ENCODE measurements around the gene CFAP57. TPM values are rescaled to one million over a fixed set of nuclear protein-coding genes. Genes with fewer than 3 reads are reported as not detected.
A peak's percentile ranks its signal among the peaks of the same experiment; 100 is the strongest.

The CFAP57 gene
- total and polyA plus RNA-seq, 9 donors = 0.13 to 13.2 (median 0.71) TPM

DNA sequence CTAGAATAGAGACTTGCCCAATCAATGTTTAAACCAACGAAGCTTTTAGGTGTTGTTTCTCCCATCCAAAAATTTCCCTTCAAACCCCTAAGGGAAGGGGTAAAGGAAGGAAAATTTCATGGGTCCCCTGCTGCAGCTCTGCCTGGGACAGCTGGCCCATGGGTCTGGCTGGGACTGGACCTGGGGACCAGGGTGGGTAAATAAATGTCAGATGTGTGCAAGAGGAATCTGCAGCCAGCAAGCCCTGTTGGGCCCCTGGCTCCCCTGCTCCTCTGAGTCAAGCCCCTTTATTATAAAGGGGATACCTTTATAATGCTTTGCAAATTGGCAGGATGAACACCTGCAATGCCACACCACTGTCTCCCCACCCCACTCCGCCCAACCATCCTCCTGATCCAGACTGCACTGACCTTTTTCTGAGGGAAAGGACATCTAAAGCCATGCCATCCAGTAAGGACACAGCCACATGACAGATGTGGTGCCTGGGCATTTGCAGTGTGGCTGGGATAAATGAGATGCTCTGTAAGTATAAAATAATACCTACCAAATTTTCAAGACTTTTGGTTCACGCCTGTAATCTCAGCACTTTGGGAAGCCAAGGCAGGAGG lies 95.8 kb downstream of the CFAP57 start:
- Histone ChIP-seq H3K36me3 (no peaks in the 10 kb centered on the region), H3K4me3 (no peak overlapping the region), H3K27ac (no peak overlapping the region), H3K27me3 (no peaks in the 10 kb centered on the region), H3K4me1 (ENCODE audit: insufficient read depth) (no peaks in the 10 kb centered on the region), H3K9me3 (no peaks in the 10 kb centered on the region)
- TF ChIP-seq POLR2A (IDR thresholded peaks at IDR 0.05) (no peak), EP300 (IDR thresholded peaks at IDR 0.05) (no peak)
- TF ChIP-seq, protein P1, sequence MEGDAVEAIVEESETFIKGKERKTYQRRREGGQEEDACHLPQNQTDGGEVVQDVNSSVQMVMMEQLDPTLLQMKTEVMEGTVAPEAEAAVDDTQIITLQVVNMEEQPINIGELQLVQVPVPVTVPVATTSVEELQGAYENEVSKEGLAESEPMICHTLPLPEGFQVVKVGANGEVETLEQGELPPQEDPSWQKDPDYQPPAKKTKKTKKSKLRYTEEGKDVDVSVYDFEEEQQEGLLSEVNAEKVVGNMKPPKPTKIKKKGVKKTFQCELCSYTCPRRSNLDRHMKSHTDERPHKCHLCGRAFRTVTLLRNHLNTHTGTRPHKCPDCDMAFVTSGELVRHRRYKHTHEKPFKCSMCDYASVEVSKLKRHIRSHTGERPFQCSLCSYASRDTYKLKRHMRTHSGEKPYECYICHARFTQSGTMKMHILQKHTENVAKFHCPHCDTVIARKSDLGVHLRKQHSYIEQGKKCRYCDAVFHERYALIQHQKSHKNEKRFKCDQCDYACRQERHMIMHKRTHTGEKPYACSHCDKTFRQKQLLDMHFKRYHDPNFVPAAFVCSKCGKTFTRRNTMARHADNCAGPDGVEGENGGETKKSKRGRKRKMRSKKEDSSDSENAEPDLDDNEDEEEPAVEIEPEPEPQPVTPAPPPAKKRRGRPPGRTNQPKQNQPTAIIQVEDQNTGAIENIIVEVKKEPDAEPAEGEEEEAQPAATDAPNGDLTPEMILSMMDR (IDR thresholded peaks at IDR 0.05) = no peak
- intact Hi-C loops (cut with DNase I) = no loop called here
- WGBS, 3 donors = 84 to 88% (median 86%) methylated on average over 3 of the region's 3 CpGs
- DNase-seq = no peak

DNA sequence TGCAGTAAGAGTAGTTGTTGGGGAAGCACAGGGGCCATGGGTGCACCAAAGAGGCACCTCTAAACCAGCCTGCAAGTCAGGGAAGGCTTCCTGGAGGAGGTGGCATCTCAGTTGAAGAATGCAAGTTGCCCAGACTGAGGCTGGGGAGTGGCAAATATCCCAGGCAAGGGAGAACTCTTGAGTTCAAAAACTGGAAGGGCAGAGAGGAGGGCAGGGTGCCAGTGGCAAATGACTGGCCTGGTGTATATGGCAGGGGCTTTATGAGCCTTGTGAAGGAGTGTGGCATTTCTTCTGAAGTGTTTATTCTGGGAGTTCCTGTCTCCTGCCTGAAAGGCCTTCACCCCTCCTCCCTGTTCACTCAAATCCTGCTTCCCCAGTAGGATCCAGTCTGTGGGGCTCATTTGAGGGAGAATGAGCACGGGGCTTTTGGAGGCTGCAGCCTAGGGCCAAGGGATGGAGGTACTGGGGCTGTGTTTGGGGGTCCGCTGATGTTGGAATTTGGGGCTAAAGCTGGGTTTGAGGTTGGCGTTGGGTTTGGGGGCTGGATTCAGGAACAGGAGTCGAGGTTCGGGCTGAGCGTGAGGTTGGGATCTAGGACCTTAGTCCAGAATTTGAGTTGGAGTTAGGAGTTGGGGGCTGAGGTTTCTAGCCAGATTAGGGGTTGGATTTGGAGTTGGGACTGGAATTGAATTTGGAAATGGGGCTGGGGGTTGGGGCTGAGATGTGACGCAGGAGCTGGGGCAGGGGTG lies 97.7 kb downstream of the CFAP57 start, which contains the start of gene TMEM125:
Gene TMEM125 (plus strand): TSS at position 357 of the 749 bp plus-strand sequence. CDS start 2,740 bp downstream, outside the sequence.
- Histone ChIP-seq H3K4me1 (ENCODE audit: insufficient read depth) (peaks cover 3% of the 10 kb centered on the region), H3K4me3 (no peak within 1 kb of the TSS), H3K27ac (no peak within 1 kb of the TSS), H3K27me3 (no peaks in the 10 kb centered on the region), H3K9me3 (no peaks in the 10 kb centered on the region), H3K36me3 (no peaks in the 10 kb centered on the region)
- DNase-seq = peak in 2 of 5 donors; percentile 1 to 20
- 72 to 83% (median 81%) methylated on average over 7 of the region's 7 CpGs for WGBS, 3 donors
- intact Hi-C loops (cut with DNase I) = no loop called here
- no peak for TF ChIP-seq POLR2A (IDR thresholded peaks at IDR 0.05)
- TF ChIP-seq EP300 (IDR thresholded peaks at IDR 0.05) = no peak
- TF ChIP-seq, protein P1 (IDR thresholded peaks at IDR 0.05) = no peak

DNA sequence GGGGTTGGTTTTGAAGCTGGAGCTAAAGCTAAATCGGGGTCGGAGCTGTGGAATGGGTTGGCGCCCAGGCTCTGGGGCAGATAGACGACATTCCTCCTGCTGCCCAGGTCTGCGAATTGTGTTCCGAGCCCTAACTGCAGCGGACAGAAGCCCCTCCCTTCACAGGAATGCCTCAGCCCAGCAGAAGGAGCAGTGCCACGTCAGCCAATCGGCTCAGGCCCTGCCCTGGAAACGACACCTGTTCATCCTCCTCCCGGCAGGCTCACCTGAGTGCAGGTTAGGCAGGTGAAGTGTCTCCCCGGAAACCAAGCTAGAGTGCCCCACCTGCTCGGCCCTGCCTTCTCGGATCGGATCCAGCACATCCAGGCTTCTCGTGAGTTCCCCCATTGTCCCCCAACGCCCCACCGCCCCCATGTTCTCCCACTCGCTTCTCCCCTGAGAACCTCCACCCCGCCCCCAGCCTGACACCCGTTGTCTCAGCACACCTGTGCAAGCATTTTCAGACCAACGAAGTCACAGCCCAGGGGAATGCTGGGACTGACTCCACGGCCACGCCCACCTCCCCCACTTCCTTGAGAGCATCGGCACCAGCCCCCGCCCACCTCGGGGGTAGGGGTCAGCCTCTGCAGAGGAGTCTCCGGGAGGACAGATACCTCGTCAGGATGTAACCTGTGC lies 98.4 kb downstream of the CFAP57 start:
- no peak for TF ChIP-seq POLR2A (IDR thresholded peaks at IDR 0.05)
- TF ChIP-seq, protein P1 (IDR thresholded peaks at IDR 0.05) = no peak
- no peak for TF ChIP-seq EP300 (IDR thresholded peaks at IDR 0.05)
- intact Hi-C loops (cut with DNase I) = no loop called here
- Histone ChIP-seq H3K9me3 (no peaks in the 10 kb centered on the region), H3K36me3 (no peaks in the 10 kb centered on the region), H3K27ac (no peak overlapping the region), H3K4me3 (no peak overlapping the region), H3K4me1 (ENCODE audit: insufficient read depth) (peaks cover 3% of the 10 kb centered on the region), H3K27me3 (no peaks in the 10 kb centered on the region)
- 5 to 9% (median 5%) methylated on average over 29 of the region's 29 CpGs for WGBS, 3 donors
- DNase-seq = peak in 4 of 5 donors; percentile 16 to 49 (median 39)

DNA sequence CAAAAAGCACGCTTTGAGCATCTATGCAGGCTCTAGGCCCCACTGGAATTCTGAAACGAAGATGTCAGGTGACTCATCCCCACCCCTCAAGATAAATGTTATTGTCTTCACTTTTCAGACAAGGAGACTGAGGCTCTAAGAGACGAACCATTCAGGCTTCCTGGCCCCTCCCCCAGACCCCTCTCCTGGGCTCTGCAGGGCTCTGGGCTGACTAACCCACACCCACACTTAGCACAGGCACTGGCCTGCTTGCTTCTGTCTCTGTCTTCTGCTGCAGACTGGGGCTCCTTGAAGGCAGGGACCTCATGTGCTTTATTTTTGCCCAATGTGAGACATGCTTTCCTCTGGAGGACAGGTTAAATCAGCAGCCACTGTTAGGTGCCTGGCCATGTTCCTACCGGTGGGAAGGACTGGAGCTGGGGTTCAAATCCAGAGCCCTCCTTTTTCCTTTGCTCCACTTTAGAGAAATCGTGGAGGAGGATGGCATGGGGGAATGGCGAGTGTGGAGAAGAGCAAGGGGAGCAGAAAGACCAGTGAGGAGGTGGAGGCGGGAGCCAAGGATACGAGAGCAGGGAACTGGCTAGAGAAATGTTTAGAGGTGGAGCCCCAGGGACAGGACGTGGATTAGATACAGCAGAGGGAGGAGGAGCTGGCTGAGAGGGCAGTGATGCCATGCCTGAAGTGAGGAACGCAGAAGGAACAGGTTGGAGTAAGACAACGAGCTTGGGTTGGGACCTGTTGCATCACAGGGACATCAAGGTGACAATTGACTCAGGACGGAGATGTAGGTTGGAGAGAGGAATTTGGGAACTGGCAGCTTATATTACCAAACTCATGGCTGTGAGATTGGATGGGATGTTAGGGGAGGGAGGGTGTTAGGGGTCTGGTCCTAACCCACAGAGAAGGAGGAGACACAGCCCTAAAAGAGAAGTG lies 99.3 kb downstream of the CFAP57 start:
- Histone ChIP-seq H3K36me3 (no peaks in the 10 kb centered on the region), H3K27ac (no peak overlapping the region), H3K27me3 (no peaks in the 10 kb centered on the region), H3K9me3 (no peaks in the 10 kb centered on the region), H3K4me3 (no peak overlapping the region), H3K4me1 (ENCODE audit: insufficient read depth) (peaks cover 3% of the 10 kb centered on the region)
- TF ChIP-seq POLR2A (IDR thresholded peaks at IDR 0.05) = no peak
- TF ChIP-seq EP300 (IDR thresholded peaks at IDR 0.05) = no peak
- TF ChIP-seq, protein P1 (IDR thresholded peaks at IDR 0.05) = no peak
- WGBS, 3 donors = 64 to 68% (median 67%) methylated on average over 12 of the region's 12 CpGs
- intact Hi-C loops (cut with DNase I) = no loop called here
- peak in 2 of 5 donors; percentile 5 to 13 for DNase-seq

Data from ovary (tissue), 9 donors.